HL-60 (cell line): ENCODE data around the gene FARP1.

Experiments
- TF ChIP-seq, protein P1 (sequence below): IDR thresholded peaks from one replicate; pipeline ENCODE4 v1.5.1; 2011; ENCODE audit warnings: low read length, control low read depth, inconsistent platforms; ENCODE audit not compliant: insufficient read depth
- TF ChIP-seq, protein P2 (sequence below): IDR thresholded peaks from 2 replicates; pipeline ENCODE4 v1.6.1; 2012; ENCODE audit warnings: low read depth; ENCODE audit not compliant: insufficient replicate concordance

DNA sequence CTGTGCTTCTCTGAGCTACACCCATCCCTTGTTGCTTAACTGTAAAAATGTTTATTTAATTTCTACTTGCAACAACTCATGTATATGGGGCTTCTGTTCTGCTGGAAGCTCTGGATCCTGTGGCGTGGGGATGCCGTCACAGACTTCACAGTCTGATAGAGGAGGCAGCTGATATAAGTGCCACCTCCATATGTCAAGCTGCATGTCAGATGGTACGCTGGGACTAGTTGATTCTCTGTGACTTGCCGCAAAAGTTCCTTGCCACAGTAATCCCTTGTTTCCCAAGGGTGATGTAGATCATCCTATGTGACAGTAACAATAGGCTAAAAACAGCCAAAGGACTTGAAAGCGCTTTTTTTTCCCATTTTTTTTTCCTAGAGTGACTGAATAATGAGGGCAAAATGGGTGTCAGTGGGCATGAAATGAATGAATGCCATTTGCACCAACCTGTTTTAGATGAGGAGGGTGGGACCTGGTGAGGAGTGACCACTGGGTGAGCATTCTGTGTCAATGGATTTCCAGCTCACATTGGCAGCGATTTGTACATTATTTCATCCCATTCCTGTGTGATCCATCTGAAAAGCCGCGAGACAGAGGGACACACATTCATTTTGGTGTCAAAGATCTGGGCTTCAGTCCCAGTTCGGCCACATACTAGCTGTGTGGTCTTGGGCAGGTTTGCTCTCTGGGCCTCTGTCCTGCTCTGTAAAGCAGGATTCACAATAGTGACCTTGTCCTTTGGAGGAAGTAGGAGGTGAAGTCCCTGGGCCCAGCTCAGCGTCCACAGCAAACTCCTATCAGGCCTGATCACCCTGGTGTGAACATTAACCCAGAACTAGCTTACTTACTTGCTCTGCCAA is 123.0 kb downstream of the FARP1 start:
- TF ChIP-seq, protein P1, sequence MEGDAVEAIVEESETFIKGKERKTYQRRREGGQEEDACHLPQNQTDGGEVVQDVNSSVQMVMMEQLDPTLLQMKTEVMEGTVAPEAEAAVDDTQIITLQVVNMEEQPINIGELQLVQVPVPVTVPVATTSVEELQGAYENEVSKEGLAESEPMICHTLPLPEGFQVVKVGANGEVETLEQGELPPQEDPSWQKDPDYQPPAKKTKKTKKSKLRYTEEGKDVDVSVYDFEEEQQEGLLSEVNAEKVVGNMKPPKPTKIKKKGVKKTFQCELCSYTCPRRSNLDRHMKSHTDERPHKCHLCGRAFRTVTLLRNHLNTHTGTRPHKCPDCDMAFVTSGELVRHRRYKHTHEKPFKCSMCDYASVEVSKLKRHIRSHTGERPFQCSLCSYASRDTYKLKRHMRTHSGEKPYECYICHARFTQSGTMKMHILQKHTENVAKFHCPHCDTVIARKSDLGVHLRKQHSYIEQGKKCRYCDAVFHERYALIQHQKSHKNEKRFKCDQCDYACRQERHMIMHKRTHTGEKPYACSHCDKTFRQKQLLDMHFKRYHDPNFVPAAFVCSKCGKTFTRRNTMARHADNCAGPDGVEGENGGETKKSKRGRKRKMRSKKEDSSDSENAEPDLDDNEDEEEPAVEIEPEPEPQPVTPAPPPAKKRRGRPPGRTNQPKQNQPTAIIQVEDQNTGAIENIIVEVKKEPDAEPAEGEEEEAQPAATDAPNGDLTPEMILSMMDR = no peak
- TF ChIP-seq, protein P2, sequence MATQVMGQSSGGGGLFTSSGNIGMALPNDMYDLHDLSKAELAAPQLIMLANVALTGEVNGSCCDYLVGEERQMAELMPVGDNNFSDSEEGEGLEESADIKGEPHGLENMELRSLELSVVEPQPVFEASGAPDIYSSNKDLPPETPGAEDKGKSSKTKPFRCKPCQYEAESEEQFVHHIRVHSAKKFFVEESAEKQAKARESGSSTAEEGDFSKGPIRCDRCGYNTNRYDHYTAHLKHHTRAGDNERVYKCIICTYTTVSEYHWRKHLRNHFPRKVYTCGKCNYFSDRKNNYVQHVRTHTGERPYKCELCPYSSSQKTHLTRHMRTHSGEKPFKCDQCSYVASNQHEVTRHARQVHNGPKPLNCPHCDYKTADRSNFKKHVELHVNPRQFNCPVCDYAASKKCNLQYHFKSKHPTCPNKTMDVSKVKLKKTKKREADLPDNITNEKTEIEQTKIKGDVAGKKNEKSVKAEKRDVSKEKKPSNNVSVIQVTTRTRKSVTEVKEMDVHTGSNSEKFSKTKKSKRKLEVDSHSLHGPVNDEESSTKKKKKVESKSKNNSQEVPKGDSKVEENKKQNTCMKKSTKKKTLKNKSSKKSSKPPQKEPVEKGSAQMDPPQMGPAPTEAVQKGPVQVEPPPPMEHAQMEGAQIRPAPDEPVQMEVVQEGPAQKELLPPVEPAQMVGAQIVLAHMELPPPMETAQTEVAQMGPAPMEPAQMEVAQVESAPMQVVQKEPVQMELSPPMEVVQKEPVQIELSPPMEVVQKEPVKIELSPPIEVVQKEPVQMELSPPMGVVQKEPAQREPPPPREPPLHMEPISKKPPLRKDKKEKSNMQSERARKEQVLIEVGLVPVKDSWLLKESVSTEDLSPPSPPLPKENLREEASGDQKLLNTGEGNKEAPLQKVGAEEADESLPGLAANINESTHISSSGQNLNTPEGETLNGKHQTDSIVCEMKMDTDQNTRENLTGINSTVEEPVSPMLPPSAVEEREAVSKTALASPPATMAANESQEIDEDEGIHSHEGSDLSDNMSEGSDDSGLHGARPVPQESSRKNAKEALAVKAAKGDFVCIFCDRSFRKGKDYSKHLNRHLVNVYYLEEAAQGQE = no peak
